ENCODE data around the gene THSD7A.
A peak's percentile ranks its signal among the peaks of the same experiment; 100 is the strongest.

GRCh38 chr7:11613292-11613930 lies 218.6 kb downstream of the THSD7A start:
- TF ChIP-seq CTCF (IDR thresholded peaks at IDR 0.05) (peak in 1 of 5 experiments; percentile 2), POLR2A (IDR thresholded peaks at IDR 0.05) (no peak)

All from tibial nerve (tissue), 3 donors.